ENCODE results near the gene TEX14. TPM values are rescaled to one million over a fixed set of nuclear protein-coding genes. Genes with fewer than 3 reads are reported as not detected.
"Not testable (repeated sequence)": the region's sequence is repeated elsewhere in the genome, so short reads cannot be mapped to it uniquely, and the experiment has no call there.

Gene TEX14
- total and polyA plus RNA-seq, 7 donors: 0.09 to 0.36 (median 0.28) TPM; not detected in 2

- Histone ChIP-seq H3K27me3 (no peaks in the 10 kb centered on the region), H3K4me3 (peak within 1 kb of the TSS; percentile 58 to 69 (median 66)), H3K4me1 (peaks cover 0 to 15% (median 13%) of the 10 kb centered on the region in 4 donors), H3K27ac (peak within 1 kb of the TSS; percentile 82 to 91 (median 84)), H3K9me3 (no peaks in the 10 kb centered on the region), H3K36me3 (peaks cover 0 to 9% (median 3%) of the 10 kb centered on the region in 4 donors)
- TF ChIP-seq POLR2AphosphoS5 (IDR thresholded peaks at IDR 0.05) (peak; percentile 74 to 90 (median 84)), POLR2A (IDR thresholded peaks at IDR 0.05) (peak; percentile 62 to 74), EP300 (IDR thresholded peaks at IDR 0.05) (peak in 1 of 4 donors; percentile 5)
- TF ChIP-seq, protein P1, sequence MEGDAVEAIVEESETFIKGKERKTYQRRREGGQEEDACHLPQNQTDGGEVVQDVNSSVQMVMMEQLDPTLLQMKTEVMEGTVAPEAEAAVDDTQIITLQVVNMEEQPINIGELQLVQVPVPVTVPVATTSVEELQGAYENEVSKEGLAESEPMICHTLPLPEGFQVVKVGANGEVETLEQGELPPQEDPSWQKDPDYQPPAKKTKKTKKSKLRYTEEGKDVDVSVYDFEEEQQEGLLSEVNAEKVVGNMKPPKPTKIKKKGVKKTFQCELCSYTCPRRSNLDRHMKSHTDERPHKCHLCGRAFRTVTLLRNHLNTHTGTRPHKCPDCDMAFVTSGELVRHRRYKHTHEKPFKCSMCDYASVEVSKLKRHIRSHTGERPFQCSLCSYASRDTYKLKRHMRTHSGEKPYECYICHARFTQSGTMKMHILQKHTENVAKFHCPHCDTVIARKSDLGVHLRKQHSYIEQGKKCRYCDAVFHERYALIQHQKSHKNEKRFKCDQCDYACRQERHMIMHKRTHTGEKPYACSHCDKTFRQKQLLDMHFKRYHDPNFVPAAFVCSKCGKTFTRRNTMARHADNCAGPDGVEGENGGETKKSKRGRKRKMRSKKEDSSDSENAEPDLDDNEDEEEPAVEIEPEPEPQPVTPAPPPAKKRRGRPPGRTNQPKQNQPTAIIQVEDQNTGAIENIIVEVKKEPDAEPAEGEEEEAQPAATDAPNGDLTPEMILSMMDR (IDR thresholded peaks at IDR 0.05): no peak
- 13 to 14% methylated on average over 50 of the region's 50 CpGs for WGBS, 2 donors
- intact Hi-C loops (cut with DNase I): loop anchor here (1.0 to 5.0 kb wide), 3 partner anchors 32 to 175 kb away; no protein-coding TSS in a partner anchor
- DNase-seq: peak; percentile 91
Measured at GRCh38 chr17:58692239-58693055, 602 bp upstream of the TEX14 start, which contains the start of gene RAD51C. TSS of gene RAD51C (plus strand) at chr17:58692602. CDS start at chr17:58692644, 42 bp downstream.

- DNase-seq, H3K9me3 ChIP-seq, H3K4me3 ChIP-seq, H3K36me3 ChIP-seq, H3K27ac ChIP-seq, H3K27me3 ChIP-seq: not testable (repeated sequence)
- H3K4me1 ChIP-seq: peaks cover 0 to 15% (median 13%) of the 10 kb centered on the region in 4 donors
- 96 to 98% methylated on average over 7 of the region's 7 CpGs for WGBS, 2 donors
- intact Hi-C loops (cut with DNase I): loop anchor here (5.0 kb wide), 1 partner anchor 173 kb away; no protein-coding TSS in a partner anchor
Measured at GRCh38 chr17:58690033-58690432, 1.8 kb downstream of the TEX14 start.

- Histone ChIP-seq H3K4me3 (no peak overlapping the region), H3K9me3 (no peaks in the 10 kb centered on the region), H3K27me3 (no peaks in the 10 kb centered on the region), H3K4me1 (peaks cover 0 to 11% (median 9%) of the 10 kb centered on the region in 4 donors), H3K27ac (no peak overlapping the region), H3K36me3 (no peaks in the 10 kb centered on the region)
- intact Hi-C loops (cut with DNase I): no loop called here
- TF ChIP-seq POLR2AphosphoS5 (IDR thresholded peaks at IDR 0.05) (no peak), EP300 (IDR thresholded peaks at IDR 0.05) (no peak), POLR2A (IDR thresholded peaks at IDR 0.05) (no peak)
- TF ChIP-seq, protein P1 (IDR thresholded peaks at IDR 0.05): no peak
- 84 to 93% methylated on average over 2 of the region's 2 CpGs for WGBS, 2 donors
- DNase-seq: no peak
Measured at GRCh38 chr17:58688521-58688920, 3.3 kb downstream of the TEX14 start.

DNA sequence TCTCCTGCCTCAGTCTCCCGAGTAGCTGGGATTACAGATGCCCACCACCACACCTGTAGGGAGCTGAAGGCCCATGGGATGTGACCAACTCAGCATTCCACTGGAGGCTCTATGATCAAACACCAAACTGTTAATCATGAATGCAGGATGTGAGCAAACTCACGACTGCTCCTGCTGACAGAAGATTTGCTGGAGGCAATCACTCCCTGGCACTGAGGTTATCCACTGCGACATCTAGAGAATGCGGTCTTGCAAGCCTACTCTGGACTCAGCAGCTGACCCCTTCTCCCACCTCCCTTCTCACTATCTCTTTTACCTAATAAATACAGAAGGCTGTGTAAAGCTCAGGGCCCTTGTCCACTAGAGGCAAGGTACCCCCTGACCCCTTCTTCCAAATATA is 4.9 kb downstream of the TEX14 start:
- DNase-seq: no peak
- peaks cover 0 to 1% (median under 1%) of the 10 kb centered on the region in 4 donors for H3K4me1 ChIP-seq
- intact Hi-C loops (cut with DNase I): no loop called here
- no peak overlapping the region for H3K27ac ChIP-seq
- H3K27me3 ChIP-seq: no peaks in the 10 kb centered on the region
- no peak overlapping the region for H3K4me3 ChIP-seq
- H3K36me3 ChIP-seq: no peaks in the 10 kb centered on the region
- 72 to 74% methylated on average over 4 of the region's 4 CpGs for WGBS, 2 donors
- H3K9me3 ChIP-seq: no peaks in the 10 kb centered on the region
- TF ChIP-seq POLR2A (IDR thresholded peaks at IDR 0.05): no peak
- TF ChIP-seq, protein P1 (IDR thresholded peaks at IDR 0.05): no peak
- TF ChIP-seq POLR2AphosphoS5 (IDR thresholded peaks at IDR 0.05): no peak
- TF ChIP-seq EP300 (IDR thresholded peaks at IDR 0.05): no peak

DNA sequence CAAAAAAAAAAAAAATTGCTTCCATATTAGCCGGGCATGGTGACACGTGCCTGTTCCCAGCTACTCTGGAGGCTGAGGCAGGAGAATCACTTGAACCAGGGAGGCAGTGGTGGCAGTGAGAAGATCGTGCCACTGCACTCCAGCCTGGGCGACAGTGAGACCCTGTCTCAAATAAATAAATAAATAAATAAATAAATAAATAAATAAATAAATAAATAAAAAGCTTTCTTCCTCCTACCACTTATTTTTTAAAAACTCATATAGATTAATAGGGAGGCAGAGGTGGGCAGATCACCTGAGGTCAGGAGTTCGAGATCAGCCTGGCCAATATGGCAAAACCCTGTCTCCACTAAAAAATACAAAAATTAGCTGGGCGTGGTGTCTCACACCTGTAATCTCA is 7.4 kb downstream of the TEX14 start:
- H3K27me3 ChIP-seq; H3K9me3 ChIP-seq; DNase-seq; H3K36me3 ChIP-seq; H3K4me1 ChIP-seq; H3K4me3 ChIP-seq; intact Hi-C loops (cut with DNase I); H3K27ac ChIP-seq: not testable (repeated sequence)
- WGBS, 2 donors: 89 to 91% methylated on average over 6 of the region's 6 CpGs
